PFSK-1 (cell line): ENCODE results near the gene NDUFA7.

Experiments used
- POLR2AphosphoS5 ChIP-seq: IDR thresholded peaks from 2 replicates; pipeline ENCODE4 v1.6.1; 2012; ENCODE audit warnings: low read depth, mild to moderate bottlenecking, control low read depth, low read length, moderate library complexity
- TF ChIP-seq, protein P1 (sequence below), 2 experiments: IDR thresholded peaks; 2 replicates each; pipeline versions ENCODE4 v1.6.1 to v1.8.0; 2011 to 2012; ENCODE audit warnings: low read depth in 2 of 2, low read length in 2 of 2, control low read depth in 1 of 2, inconsistent platforms in 1 of 2, mild to moderate bottlenecking in 1 of 2, moderate library complexity in 1 of 2; ENCODE audit not compliant: insufficient read depth in 1 of 2

DNA sequence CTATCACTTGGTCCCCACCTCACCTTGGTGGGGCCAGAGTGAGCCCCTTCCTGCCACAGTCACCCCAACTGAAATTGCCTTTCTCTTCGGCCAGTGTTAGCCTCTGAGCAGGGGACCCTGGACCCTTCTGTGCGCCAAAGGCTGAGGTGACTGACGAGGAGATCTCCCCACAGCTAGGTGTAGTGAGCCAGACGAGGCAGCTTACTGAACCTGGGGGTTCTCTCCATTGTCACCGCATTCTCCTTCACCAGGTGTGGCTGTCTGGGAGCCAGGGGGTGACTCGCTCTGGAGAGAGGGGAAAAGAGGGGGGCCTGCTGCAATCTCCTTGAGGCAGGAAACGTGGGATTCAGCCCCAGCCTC is 1.4 kb upstream of the NDUFA7 start:
- TF ChIP-seq POLR2AphosphoS5 = no peak
- TF ChIP-seq, protein P1, sequence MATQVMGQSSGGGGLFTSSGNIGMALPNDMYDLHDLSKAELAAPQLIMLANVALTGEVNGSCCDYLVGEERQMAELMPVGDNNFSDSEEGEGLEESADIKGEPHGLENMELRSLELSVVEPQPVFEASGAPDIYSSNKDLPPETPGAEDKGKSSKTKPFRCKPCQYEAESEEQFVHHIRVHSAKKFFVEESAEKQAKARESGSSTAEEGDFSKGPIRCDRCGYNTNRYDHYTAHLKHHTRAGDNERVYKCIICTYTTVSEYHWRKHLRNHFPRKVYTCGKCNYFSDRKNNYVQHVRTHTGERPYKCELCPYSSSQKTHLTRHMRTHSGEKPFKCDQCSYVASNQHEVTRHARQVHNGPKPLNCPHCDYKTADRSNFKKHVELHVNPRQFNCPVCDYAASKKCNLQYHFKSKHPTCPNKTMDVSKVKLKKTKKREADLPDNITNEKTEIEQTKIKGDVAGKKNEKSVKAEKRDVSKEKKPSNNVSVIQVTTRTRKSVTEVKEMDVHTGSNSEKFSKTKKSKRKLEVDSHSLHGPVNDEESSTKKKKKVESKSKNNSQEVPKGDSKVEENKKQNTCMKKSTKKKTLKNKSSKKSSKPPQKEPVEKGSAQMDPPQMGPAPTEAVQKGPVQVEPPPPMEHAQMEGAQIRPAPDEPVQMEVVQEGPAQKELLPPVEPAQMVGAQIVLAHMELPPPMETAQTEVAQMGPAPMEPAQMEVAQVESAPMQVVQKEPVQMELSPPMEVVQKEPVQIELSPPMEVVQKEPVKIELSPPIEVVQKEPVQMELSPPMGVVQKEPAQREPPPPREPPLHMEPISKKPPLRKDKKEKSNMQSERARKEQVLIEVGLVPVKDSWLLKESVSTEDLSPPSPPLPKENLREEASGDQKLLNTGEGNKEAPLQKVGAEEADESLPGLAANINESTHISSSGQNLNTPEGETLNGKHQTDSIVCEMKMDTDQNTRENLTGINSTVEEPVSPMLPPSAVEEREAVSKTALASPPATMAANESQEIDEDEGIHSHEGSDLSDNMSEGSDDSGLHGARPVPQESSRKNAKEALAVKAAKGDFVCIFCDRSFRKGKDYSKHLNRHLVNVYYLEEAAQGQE (IDR thresholded peaks at IDR 0.05; ENCODE audit: insufficient read depth in 1 of 2, low read depth in 2 of 2, low read length in 2 of 2) = no peak
